ENCODE measurements around the gene SNX18.

SNX18 gene

GRCh38 chr5:54580997-54581811 lies 63.6 kb downstream of the SNX18 start:
- no peak for DNase-seq (ENCODE audit: low read depth)

GRCh38 chr5:54581831-54582548 lies 64.4 kb downstream of the SNX18 start:
- DNase-seq (ENCODE audit: low read depth): no peak

- no peak for DNase-seq (ENCODE audit: low read depth)
Observed at GRCh38 chr5:54586336-54586735, 68.8 kb downstream of the SNX18 start.

- no peak for DNase-seq (ENCODE audit: low read depth)
Observed at GRCh38 chr5:54589786-54590185, 72.2 kb downstream of the SNX18 start.

- no peak for DNase-seq (ENCODE audit: low read depth)
Observed at GRCh38 chr5:54590824-54591223, 73.3 kb downstream of the SNX18 start.

GRCh38 chr5:54593779-54594178 lies 76.2 kb downstream of the SNX18 start:
- no peak for DNase-seq (ENCODE audit: low read depth)

- no peak for DNase-seq (ENCODE audit: low read depth)
Observed at GRCh38 chr5:54594181-54594580, 76.6 kb downstream of the SNX18 start.

GRCh38 chr5:54595721-54596120 lies 78.2 kb downstream of the SNX18 start:
- DNase-seq (ENCODE audit: low read depth): no peak
